H1 (cell line): ENCODE data around the gene RNPEPL1. TPM values are rescaled to one million over a fixed set of nuclear protein-coding genes. Genes with fewer than 3 reads are reported as not detected.

ENCODE experiments used
- CTCF ChIA-PET: fragments of 300-600 bp; sonication (Branson Sonifier 250); formaldehyde crosslinking; loops from one replicate; lab custom pipeline; 2021; ENCODE audit not compliant: partially characterized antibody; lab: Charles Lee
- POLR2A ChIA-PET: fragments of 300-600 bp; sonication (Branson Sonifier 250); formaldehyde crosslinking; loops from one replicate; lab custom pipeline; 2021; ENCODE audit warnings: inconsistent platforms; ENCODE audit not compliant: partially characterized antibody; lab: Charles Lee
- DNase-seq, 2 experiments: peaks; one replicate each; pipeline versions ENCODE4 v3.0.0 to v3.0.0-alpha.2; 2010 to 2022; ENCODE audit warnings: low spot score in 2 of 2, low read depth in 1 of 2, mixed read lengths in 1 of 2
- FAIRE-seq: peaks from 2 replicates; lab custom pipeline; 2011; peaks lifted over from hg19 to GRCh38; lab: Jason Lieb, UNC
- H2AFZ ChIP-seq: 2 replicates; pipeline ENCODE4 v1.8.1; 2012; ENCODE audit warnings: low read length, inconsistent platforms
- H2AK5ac ChIP-seq: 2 replicates; pipeline ENCODE4 v1.6.1; 2013; ENCODE audit warnings: low read depth, low read length
- H2BK120ac ChIP-seq: replicated peaks from 2 replicates; pipeline ENCODE3; 2013; ENCODE audit warnings: low read depth, low read length, inconsistent platforms
- H2BK12ac ChIP-seq: 2 replicates; pipeline ENCODE4 v1.6.1; 2013; ENCODE audit warnings: low read depth, low read length
- H2BK15ac ChIP-seq: 2 replicates; pipeline ENCODE4 v1.6.1; 2013; ENCODE audit warnings: low read length
- H2BK20ac ChIP-seq: 2 replicates; pipeline ENCODE4 v1.6.1; 2013; ENCODE audit warnings: low read length
- H2BK5ac ChIP-seq: 2 replicates; pipeline ENCODE4 v1.6.1; 2013; ENCODE audit warnings: low read depth, low read length
- H3K14ac ChIP-seq: 2 replicates; pipeline ENCODE4 v1.6.1; 2013; ENCODE audit warnings: inconsistent platforms; ENCODE audit not compliant: insufficient read length
- H3K18ac ChIP-seq: 2 replicates; pipeline ENCODE4 v1.6.1; 2013; ENCODE audit warnings: low read length; ENCODE audit errors: extremely low read depth
- H3K23ac ChIP-seq: 2 replicates; pipeline ENCODE4 v1.6.1; 2013; ENCODE audit warnings: inconsistent platforms; ENCODE audit not compliant: insufficient read length
- H3K23me2 ChIP-seq: 2 replicates; pipeline ENCODE4 v1.6.1; 2013; ENCODE audit warnings: low read depth, low read length
- H3K27ac ChIP-seq: 2 replicates; pipeline ENCODE4 v1.6.1; 2011; ENCODE audit warnings: low read depth, low read length, inconsistent platforms
- H3K27me3 ChIP-seq, 4 experiments: replicated peaks in 1 of 4; 1 replicate in 1 of 4; 2 replicates in 3 of 4; pipeline versions ENCODE4 v1.6.1 to v1.8.1; 2011 to 2013; ENCODE audit warnings: low read length in 3 of 4, mild to moderate bottlenecking in 3 of 4, inconsistent platforms in 2 of 4, mixed read lengths in 2 of 4, moderate library complexity in 1 of 4; ENCODE audit not compliant: control insufficient read depth in 3 of 4, insufficient read depth in 3 of 4; ENCODE audit errors: extremely low read depth in 1 of 4
- H3K36me3 ChIP-seq, 4 experiments: 2 replicates each; pipeline versions ENCODE4 v1.6.1 to v1.8.1; 2011 to 2013; ENCODE audit warnings: mild to moderate bottlenecking in 4 of 4, low read length in 3 of 4, moderate library complexity in 2 of 4, control low read depth in 1 of 4, inconsistent platforms in 1 of 4; ENCODE audit not compliant: insufficient read depth in 4 of 4, control insufficient read depth in 2 of 4
- H3K4ac ChIP-seq: replicated peaks from 2 replicates; pipeline ENCODE3; 2013; ENCODE audit warnings: low read length, low read depth, mixed read lengths, inconsistent platforms; ENCODE audit not compliant: insufficient read length
- H3K4me1 ChIP-seq, 4 experiments: replicated peaks in 1 of 4; 1 replicate in 1 of 4; 2 replicates in 3 of 4; pipeline versions ENCODE4 v1.6.1 to v1.8.1; 2011 to 2013; ENCODE audit warnings: low read length in 3 of 4, inconsistent platforms in 2 of 4, mixed read lengths in 1 of 4; ENCODE audit not compliant: insufficient read depth in 4 of 4, control insufficient read depth in 3 of 4
- H3K4me2 ChIP-seq, 2 experiments: 2 replicates each; pipeline versions ENCODE4 v1.6.1 to v1.8.1; 2011 to 2013; ENCODE audit warnings: low read depth in 2 of 2, low read length in 2 of 2, control low read depth in 1 of 2, inconsistent platforms in 1 of 2, mild to moderate bottlenecking in 1 of 2; ENCODE audit not compliant: insufficient read depth in 1 of 2
- H3K4me3 ChIP-seq, 4 experiments: fragments of 200-600, 300-600 bp in 1 of 4; sonication (generic), shearing (Covaris generic), sonication (Bioruptor Twin) in 1 of 4; 2 replicates each; pipeline versions ENCODE4 v1.5.1 to v1.8.1; 2011 to 2016; ENCODE audit warnings: low read length in 4 of 4, low read depth in 3 of 4, control low read depth in 2 of 4, inconsistent platforms in 2 of 4, mild to moderate bottlenecking in 2 of 4, mixed read lengths in 1 of 4, moderate library complexity in 1 of 4; ENCODE audit not compliant: insufficient read depth in 2 of 4; ENCODE audit errors: extremely low read depth in 1 of 4
- H3K56ac ChIP-seq: replicated peaks from 2 replicates; pipeline ENCODE3; 2013; ENCODE audit warnings: low read depth, mild to moderate bottlenecking, mixed read lengths, low read length, inconsistent platforms; ENCODE audit not compliant: insufficient read length
- H3K79me1 ChIP-seq: 2 replicates; pipeline ENCODE4 v1.6.1; 2013; ENCODE audit warnings: low read depth, low read length, control low read depth
- H3K79me2 ChIP-seq, 2 experiments: 2 replicates each; pipeline versions ENCODE4 v1.6.1 to v1.8.1; 2012 to 2013; ENCODE audit warnings: low read length in 2 of 2, mild to moderate bottlenecking in 2 of 2, inconsistent platforms in 1 of 2; ENCODE audit not compliant: insufficient read depth in 2 of 2, control insufficient read depth in 1 of 2
- H3K9ac ChIP-seq, 4 experiments: replicated peaks in 1 of 4; 1 replicate in 1 of 4; 2 replicates in 3 of 4; pipeline versions ENCODE4 v1.6.1 to v1.8.1; 2011 to 2013; ENCODE audit warnings: low read depth in 3 of 4, low read length in 3 of 4, control low read depth in 2 of 4, mild to moderate bottlenecking in 2 of 4, moderate library complexity in 2 of 4, inconsistent platforms in 1 of 4; ENCODE audit errors: extremely low read depth in 1 of 4
- H3K9me3 ChIP-seq, 2 experiments: 2 replicates each; pipeline versions ENCODE4 v1.6.1 to v1.8.1; 2012 to 2013; ENCODE audit warnings: mild to moderate bottlenecking in 2 of 2, moderate library complexity in 2 of 2, control low read depth in 1 of 2, inconsistent platforms in 1 of 2, low read depth in 1 of 2, low read length in 1 of 2, mixed read lengths in 1 of 2; ENCODE audit not compliant: insufficient read depth in 2 of 2
- H4K20me1 ChIP-seq, 2 experiments: replicated peaks in 1 of 2; 2 replicates each; pipeline versions ENCODE3 to v1.8.1; 2011 to 2013; ENCODE audit warnings: inconsistent platforms in 2 of 2, low read length in 2 of 2, mild to moderate bottlenecking in 1 of 2; ENCODE audit not compliant: insufficient read depth in 2 of 2, control insufficient read depth in 1 of 2
- H4K5ac ChIP-seq: 2 replicates; pipeline ENCODE4 v1.6.1; 2013; ENCODE audit warnings: low read length, low read depth, mixed read lengths, inconsistent platforms; ENCODE audit not compliant: insufficient read length
- H4K8ac ChIP-seq: 2 replicates; pipeline ENCODE4 v1.8.0; 2013; ENCODE audit warnings: mild to moderate bottlenecking, moderate library complexity, low read length, inconsistent platforms; ENCODE audit not compliant: insufficient read depth; ENCODE audit errors: extremely low read depth
- H4K91ac ChIP-seq: replicated peaks from 2 replicates; pipeline ENCODE3; 2013; ENCODE audit warnings: low read length, mixed read lengths, inconsistent platforms; ENCODE audit not compliant: insufficient read length
- ATF2 ChIP-seq: IDR thresholded peaks from 2 replicates; pipeline ENCODE4 v1.6.1; 2012; ENCODE audit warnings: low read length, inconsistent platforms
- GTF2F1 ChIP-seq: IDR thresholded peaks from 2 replicates; pipeline ENCODE4 v1.6.1; 2012; ENCODE audit warnings: low read depth, low read length, improper control_type of control experiment, borderline replicate concordance
- HDAC6 ChIP-seq: IDR thresholded peaks from one replicate; pipeline ENCODE4 v1.7.1; 2012; ENCODE audit warnings: low read depth, mild to moderate bottlenecking, inconsistent platforms, low read length, moderate library complexity
- KDM1A ChIP-seq: fragments of 200-600, 300-600 bp; sonication (generic); IDR thresholded peaks from 2 replicates; pipeline ENCODE4 v1.7.1; 2016; ENCODE audit warnings: mild to moderate bottlenecking, low read length, borderline replicate concordance
- KDM4A ChIP-seq: IDR thresholded peaks from one replicate; pipeline ENCODE4 v1.7.1; 2012; ENCODE audit warnings: low read depth, mild to moderate bottlenecking, moderate library complexity, low read length, inconsistent platforms; ENCODE audit not compliant: severe bottlenecking
- MAX ChIP-seq: IDR thresholded peaks from 2 replicates; pipeline ENCODE4 v1.6.1; 2012; ENCODE audit warnings: inconsistent platforms
- POLR2A ChIP-seq, 2 experiments: IDR thresholded peaks; 1 replicate in 1 of 2; 2 replicates in 1 of 2; pipeline ENCODE4 v1.6.1; 2011; ENCODE audit warnings: low read depth in 2 of 2, low read length in 2 of 2, mild to moderate bottlenecking in 2 of 2; ENCODE audit errors: control extremely low read depth in 1 of 2
- POU5F1 ChIP-seq: IDR thresholded peaks from 2 replicates; pipeline ENCODE4 v1.6.1; 2011; ENCODE audit warnings: low read depth, mild to moderate bottlenecking, low read length, moderate library complexity
- SP1 ChIP-seq: IDR thresholded peaks from 2 replicates; pipeline ENCODE4 v1.6.1; 2011; ENCODE audit warnings: low read depth, low read length
- SRF ChIP-seq: IDR thresholded peaks from 2 replicates; pipeline ENCODE4 v1.6.1; 2011; ENCODE audit warnings: mild to moderate bottlenecking, low read depth, low read length, moderate library complexity
- WGBS, 2 experiments: shearing (Covaris generic) in 1 of 2; methylation state at CpG; one replicate each; pipeline versions ENCODE4 v1.1.6 to v1.1.7; 2013 to 2015; ENCODE audit warnings: low lambda C conversion rate in 2 of 2, mixed read lengths in 2 of 2, inconsistent platforms in 1 of 2, low coverage in 1 of 2, missing lambda C conversion rate in 1 of 2; ENCODE audit not compliant: insufficient replicate concordance in 2 of 2, insufficient coverage in 1 of 2, insufficient read length in 1 of 2; ENCODE audit errors: extremely low coverage in 1 of 2, missing lambda C conversion rate in 1 of 2; 5-methylcytosine and 5-hydroxymethylcytosine counted together
- polyA plus RNA-seq, 7 experiments: library from polyadenylated mRNA; depleted of rRNA in 3 of 7; stranded (reverse) in 5 of 7; unstranded in 2 of 7; fragments of >200 nt in 5 of 7; fragments of 200-250 nt in 2 of 7; gene quantifications; 1 replicate in 5 of 7; 2 replicates in 1 of 7; 4 replicates in 1 of 7; pipeline versions ENCODE4 v1.2.1 to v1.2.3, GENCODE V29; 2011 to 2013; ENCODE audit warnings: missing spikeins in 2 of 7, mixed read lengths in 2 of 7
- total RNA-seq: library from RNA; stranded (reverse); fragmentation: NEBNext Ultra II Directional; extraction: Animal tissue kit (Norgen Biotek cat#: 25700); gene quantifications from 2 replicates; pipeline ENCODE4 v1.2.1, GENCODE V29; 2021

Gene RNPEPL1
- total and polyA plus RNA-seq, 2 of the 8 experiments (the other 6 are each of a cell fraction or from before 2014, with no cell fraction given), result 9.0 to 11.3 TPM

- Histone ChIP-seq H2AK5ac (no peak overlapping the region), H3K23ac (no peak overlapping the region), H4K20me1 (peaks cover 0 to 4% of the 10 kb centered on the region in 2 experiments), H3K9ac (no peak overlapping the region), H3K23me2 (no peaks in the 10 kb centered on the region), H3K27ac (no peak overlapping the region), H2BK12ac (0 out of 2 replicates have a peak overlapping the region, but pooled peaks have one; percentile 27), H3K79me2 (no peaks in the 10 kb centered on the region), H3K79me1 (no peaks in the 10 kb centered on the region), H3K4me1 (no peaks in the 10 kb centered on the region), H2BK5ac (no peak overlapping the region), H3K9me3 (no peaks in the 10 kb centered on the region), H2BK120ac (no peak overlapping the region), H3K4me2 (no peak overlapping the region), H4K8ac (peak overlapping the region; percentile 45; the same call in 1 of the 2 replicates), H3K14ac (no peak overlapping the region), H3K18ac (no peak overlapping the region), H3K36me3 (no peaks in the 10 kb centered on the region; a peak in 1 of 8 replicates), H3K27me3 (0 out of 7 replicates have a peak, but pooled peaks cover 0 to 2% (median 0%) of the 10 kb centered on the region in 4 experiments), H3K4me3 (no peak overlapping the region), H2AFZ (peak overlapping the region; percentile 42; the same call in 1 of the 2 replicates), H4K91ac (no peak overlapping the region), H2BK15ac (no peak overlapping the region), H2BK20ac (no peak overlapping the region), H3K4ac (no peak overlapping the region), H4K5ac (no peak overlapping the region), H3K56ac (no peak overlapping the region)
- 88% methylated on average over 19 of the region's 19 CpGs; no CpG with 5 or more reads in 1 of the 2 experiments for WGBS, 2 experiments
- no peak for DNase-seq
- FAIRE-seq, result no peak
- ChIA-PET POLR2A (no interaction called here), CTCF (interaction anchor here (1.0 to 3.2 kb wide), 10 partner anchors 8 to 146 kb away, joined by 3 to 17 read pairs (median 3); partner anchors contain the start of gene CAPN10)
- TF ChIP-seq SP1, result no peak
- no peak for TF ChIP-seq KDM1A
- TF ChIP-seq MAX, result no peak
- no peak for TF ChIP-seq GTF2F1
- TF ChIP-seq SRF, result no peak
- TF ChIP-seq KDM4A, result no peak
- TF ChIP-seq POU5F1, result no peak
- no peak for TF ChIP-seq ATF2
- TF ChIP-seq POLR2A (IDR thresholded peaks at IDR 0.05; ENCODE audit: control extremely low read depth in 1 of 2, low read depth in 2 of 2, low read length in 2 of 2), result no peak
- TF ChIP-seq HDAC6, result no peak
Measured at GRCh38 chr2:240604939-240605716, 36.8 kb downstream of the RNPEPL1 start.
